Tibial nerve (tissue), 4 donors: ENCODE data around the gene TNFRSF6B. TPM values are rescaled to one million over a fixed set of nuclear protein-coding genes. Genes with fewer than 3 reads are reported as not detected.
"Not testable (repeated sequence)": the region's sequence is repeated elsewhere in the genome, so short reads cannot be mapped to it uniquely, and the experiment has no call there.

Source experiments
- DNase-seq, 2 donors: peaks; one replicate each; pipeline ENCODE4 v3.0.0-alpha.2; 2019; ENCODE audit warnings: low spot score in 2 of 2
- H3K27ac ChIP-seq, 4 donors: fragments of 200-600 bp; sonication (generic) in 3 of 4; one replicate each; pipeline ENCODE4 v1.5.1; 2017 to 2019; ENCODE audit warnings: mild to moderate bottlenecking in 1 of 4
- H3K27me3 ChIP-seq, 2 donors: fragments of 200-600 bp; sonication (generic) in 1 of 2; one replicate each; pipeline versions ENCODE4 v1.5.1 to v1.6.0; 2017 to 2019
- H3K36me3 ChIP-seq, 3 donors: fragments of 200-600 bp; sonication (generic); one replicate each; pipeline ENCODE4 v1.5.1; 2018 to 2019
- H3K4me1 ChIP-seq, 4 donors: fragments of 200-600 bp; sonication (generic) in 3 of 4; one replicate each; pipeline ENCODE4 v1.5.1; 2017 to 2019
- H3K4me3 ChIP-seq, 4 donors: fragments of 200-600 bp; sonication (generic) in 3 of 4; one replicate each; pipeline ENCODE4 v1.5.1; 2017 to 2019; ENCODE audit warnings: mild to moderate bottlenecking in 1 of 4, moderate library complexity in 1 of 4
- H3K9me3 ChIP-seq, 4 donors: fragments of 200-600 bp; sonication (generic) in 3 of 4; one replicate each; pipeline ENCODE4 v1.5.1; 2017 to 2019
- EP300 ChIP-seq, 2 donors: sonication (generic); formaldehyde crosslinking; IDR thresholded peaks; one replicate each; pipeline ENCODE4 v1.6.1; 2017; ENCODE audit warnings: antibody characterized with exemption in 2 of 2, mild to moderate bottlenecking in 1 of 2
- POLR2A ChIP-seq, 2 donors: fragments of 450-650 bp; IDR thresholded peaks; one replicate each; pipeline ENCODE4 v1.6.1; 2017; ENCODE audit warnings: antibody characterized with exemption in 2 of 2, mild to moderate bottlenecking in 2 of 2, moderate library complexity in 2 of 2
- WGBS, 2 donors: methylation state at CpG; one replicate each; pipeline ENCODE4 v1.1.5; 2018; 5-methylcytosine and 5-hydroxymethylcytosine counted together
- total RNA-seq, 4 donors: library from RNA; depleted of rRNA; stranded (reverse); fragments of >200 nt; gene quantifications; one replicate each; pipeline ENCODE4 v1.1.0, GENCODE V29; 2016
- TF ChIP-seq, protein P1 (sequence below), 5 experiments: fragments of 200-600 bp in 3 of 5; fragments of 450-650 bp in 2 of 5; sonication (generic) in 3 of 5; IDR thresholded peaks; one replicate each; pipeline ENCODE4 v1.5.1; 2016 to 2019; ENCODE audit warnings: antibody characterized with exemption in 5 of 5, mild to moderate bottlenecking in 3 of 5, moderate library complexity in 2 of 5

TNFRSF6B gene
- total RNA-seq, 4 donors from 2014 or later, result 8.0 to 61.2 (median 35.9) TPM

DNA sequence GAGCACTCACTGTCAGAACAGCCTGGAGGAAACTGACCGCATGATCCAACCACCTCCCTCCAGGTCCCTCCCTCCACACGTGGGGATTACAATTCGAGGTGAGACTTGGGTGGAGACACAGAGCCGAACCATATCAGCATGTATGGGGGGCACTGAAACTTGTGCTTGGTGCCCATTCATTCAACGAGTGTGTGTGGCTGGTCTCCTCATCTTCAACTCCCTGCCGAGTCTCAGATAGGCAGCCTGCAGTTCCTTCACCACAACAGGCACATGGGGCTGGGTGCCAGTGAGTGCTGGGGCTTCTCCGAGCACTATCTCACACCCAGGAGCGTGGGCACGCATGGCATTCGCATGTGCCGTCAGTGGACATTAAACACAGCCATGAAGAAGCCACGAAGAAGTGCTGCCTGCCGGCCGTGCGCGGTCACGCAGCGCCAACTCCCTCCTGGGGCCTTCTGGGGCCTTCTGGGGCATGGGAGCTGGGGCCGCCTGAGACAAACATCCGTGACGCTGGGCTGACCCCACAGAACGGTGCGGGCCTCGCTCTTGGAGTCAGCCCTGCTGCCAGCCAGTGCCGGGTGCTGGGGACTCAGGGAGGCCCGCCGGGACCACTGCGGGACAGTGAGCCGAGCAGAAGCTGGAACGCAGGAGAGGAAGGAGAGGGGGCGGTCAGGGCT is 39.1 kb upstream of the TNFRSF6B start:
- Histone ChIP-seq H3K27ac (peak overlapping the region; percentile 67 to 91 (median 86)), H3K27me3 (no peaks in the 10 kb centered on the region), H3K4me3 (peak overlapping the region; percentile 56 to 75 (median 66)), H3K36me3 (peaks cover 0 to 19% (median under 1%) of the 10 kb centered on the region in 3 donors), H3K4me1 (peaks cover 0 to 45% (median 22%) of the 10 kb centered on the region in 4 donors), H3K9me3 (no peaks in the 10 kb centered on the region)
- TF ChIP-seq EP300 (IDR thresholded peaks at IDR 0.05), result no peak
- no peak for TF ChIP-seq POLR2A (IDR thresholded peaks at IDR 0.05)
- TF ChIP-seq, protein P1, sequence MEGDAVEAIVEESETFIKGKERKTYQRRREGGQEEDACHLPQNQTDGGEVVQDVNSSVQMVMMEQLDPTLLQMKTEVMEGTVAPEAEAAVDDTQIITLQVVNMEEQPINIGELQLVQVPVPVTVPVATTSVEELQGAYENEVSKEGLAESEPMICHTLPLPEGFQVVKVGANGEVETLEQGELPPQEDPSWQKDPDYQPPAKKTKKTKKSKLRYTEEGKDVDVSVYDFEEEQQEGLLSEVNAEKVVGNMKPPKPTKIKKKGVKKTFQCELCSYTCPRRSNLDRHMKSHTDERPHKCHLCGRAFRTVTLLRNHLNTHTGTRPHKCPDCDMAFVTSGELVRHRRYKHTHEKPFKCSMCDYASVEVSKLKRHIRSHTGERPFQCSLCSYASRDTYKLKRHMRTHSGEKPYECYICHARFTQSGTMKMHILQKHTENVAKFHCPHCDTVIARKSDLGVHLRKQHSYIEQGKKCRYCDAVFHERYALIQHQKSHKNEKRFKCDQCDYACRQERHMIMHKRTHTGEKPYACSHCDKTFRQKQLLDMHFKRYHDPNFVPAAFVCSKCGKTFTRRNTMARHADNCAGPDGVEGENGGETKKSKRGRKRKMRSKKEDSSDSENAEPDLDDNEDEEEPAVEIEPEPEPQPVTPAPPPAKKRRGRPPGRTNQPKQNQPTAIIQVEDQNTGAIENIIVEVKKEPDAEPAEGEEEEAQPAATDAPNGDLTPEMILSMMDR (IDR thresholded peaks at IDR 0.05), result no peak
- WGBS, 2 donors, result 42 to 56% methylated on average over 17 to 19 of the region's 31 CpGs
- DNase-seq, result no peak

DNA sequence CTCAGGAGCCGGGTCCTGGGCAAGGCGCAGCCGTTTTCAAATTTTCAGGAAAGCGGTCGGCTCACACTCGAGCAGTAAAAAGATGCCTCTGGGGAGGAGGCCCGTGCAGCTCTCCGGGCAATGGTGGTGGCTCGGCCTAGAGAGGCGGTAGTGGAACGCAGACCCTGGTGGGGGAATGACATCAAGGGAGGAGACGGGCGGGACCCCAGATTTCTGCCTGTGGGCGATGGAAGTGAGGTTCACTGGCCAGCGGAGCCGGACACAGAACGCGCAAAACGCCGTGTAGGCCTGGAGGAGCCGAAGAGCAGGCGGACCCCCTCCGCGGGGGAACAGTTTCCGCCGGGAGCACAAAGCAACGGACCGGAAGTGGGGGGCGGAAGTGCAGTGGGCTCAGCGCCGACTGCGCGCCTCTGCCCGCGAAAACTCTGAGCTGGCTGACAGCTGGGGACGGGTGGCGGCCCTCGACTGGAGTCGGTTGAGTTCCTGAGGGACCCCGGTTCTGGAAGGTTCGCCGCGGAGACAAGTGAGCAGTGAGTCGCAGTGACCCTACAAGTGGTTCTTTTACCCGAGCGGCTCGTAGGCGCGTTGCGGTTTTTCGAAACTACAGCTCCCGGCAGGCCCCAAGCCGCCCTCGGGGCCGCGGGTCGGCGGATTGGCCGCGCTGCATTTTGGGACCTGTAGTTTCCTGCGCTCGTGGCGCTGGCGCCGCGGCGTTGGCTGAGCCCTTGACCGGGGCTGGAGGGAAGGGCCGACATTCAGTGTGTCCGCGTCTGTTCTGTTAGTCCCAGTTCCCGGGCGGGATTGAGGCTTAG is 38.3 kb upstream of the TNFRSF6B start, which contains the start of gene RTEL1:
TSS of gene RTEL1 (plus strand) at position 376 of the 812 bp plus-strand sequence. CDS start 1,091 bp downstream, outside the sequence.
- Histone ChIP-seq H3K36me3 (peaks cover 0 to 26% (median 4%) of the 10 kb centered on the region in 3 donors), H3K27ac (peak within 1 kb of the TSS; percentile 67 to 91 (median 86)), H3K9me3 (no peaks in the 10 kb centered on the region), H3K4me1 (peaks cover 0 to 40% (median 18%) of the 10 kb centered on the region in 4 donors), H3K4me3 (peak within 1 kb of the TSS; percentile 56 to 75 (median 66)), H3K27me3 (no peaks in the 10 kb centered on the region)
- peak; percentile 80 to 82 for DNase-seq
- 2 to 4% methylated on average over 52 to 54 of the region's 73 CpGs for WGBS, 2 donors
- TF ChIP-seq EP300 (IDR thresholded peaks at IDR 0.05) (peak; percentile 56 to 90), POLR2A (IDR thresholded peaks at IDR 0.05) (no peak)
- TF ChIP-seq, protein P1 (IDR thresholded peaks at IDR 0.05), result peak in 1 of 5 experiments; percentile 64

DNA sequence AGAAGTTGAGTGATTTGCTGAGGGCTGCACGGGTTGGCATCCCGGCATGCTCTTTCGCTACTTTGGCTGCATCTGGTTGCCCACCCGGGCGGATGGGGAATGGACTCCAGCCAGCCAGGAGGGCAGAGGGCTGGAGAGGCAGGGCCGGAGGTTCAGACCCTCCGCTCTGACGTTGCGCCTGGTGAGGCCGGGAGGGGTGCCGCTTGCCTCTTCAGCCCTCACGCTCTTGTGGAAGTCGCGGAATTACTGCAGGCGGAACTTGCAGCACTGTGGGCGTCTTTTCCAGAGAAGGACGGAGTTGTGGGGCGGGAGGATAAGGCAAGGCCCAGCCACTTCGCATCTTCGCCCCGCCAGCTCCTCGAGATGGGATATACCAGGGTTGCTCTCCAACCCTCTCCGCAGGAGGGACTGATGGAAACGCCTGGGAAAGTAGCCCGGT is 37.7 kb upstream of the TNFRSF6B start:
- peaks cover 0 to 32% (median 4%) of the 10 kb centered on the region in 3 donors for H3K36me3 ChIP-seq
- H3K27me3 ChIP-seq, result no peaks in the 10 kb centered on the region
- H3K9me3 ChIP-seq, result no peaks in the 10 kb centered on the region
- peaks cover 0 to 36% (median 17%) of the 10 kb centered on the region in 4 donors for H3K4me1 ChIP-seq
- H3K27ac ChIP-seq, result peak overlapping the region in 3 of 4 donors; percentile 82 to 91 (median 91)
- TF ChIP-seq, protein P1 (IDR thresholded peaks at IDR 0.05), result no peak
- TF ChIP-seq POLR2A (IDR thresholded peaks at IDR 0.05), result no peak
- TF ChIP-seq EP300 (IDR thresholded peaks at IDR 0.05), result no peak
- WGBS, 2 donors, result 0 to 2% methylated on average over 24 to 25 of the region's 25 CpGs
- H3K4me3 ChIP-seq, result peak overlapping the region; percentile 56 to 75 (median 66)
- no peak for DNase-seq

DNA sequence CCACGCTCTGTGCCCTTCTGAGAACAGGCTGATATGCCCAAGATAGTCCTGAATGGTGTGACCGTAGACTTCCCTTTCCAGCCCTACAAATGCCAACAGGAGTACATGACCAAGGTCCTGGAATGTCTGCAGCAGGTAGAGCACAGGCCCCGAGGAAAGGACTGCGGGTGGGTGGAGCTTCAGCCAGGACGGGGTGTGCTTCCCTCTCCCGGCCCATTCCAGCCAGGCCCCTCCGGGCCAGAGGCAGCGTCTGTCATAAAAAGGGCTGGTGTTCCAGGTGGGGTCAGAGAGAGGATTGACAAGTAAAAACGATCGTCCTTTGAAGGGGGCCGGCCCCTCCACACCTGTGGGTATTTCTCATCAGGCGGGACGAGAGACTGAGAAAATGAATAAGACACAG is 37.1 kb upstream of the TNFRSF6B start:
- H3K4me1 ChIP-seq, result peaks cover 0 to 30% (median 16%) of the 10 kb centered on the region in 4 donors
- no peak for TF ChIP-seq POLR2A (IDR thresholded peaks at IDR 0.05)
- TF ChIP-seq, protein P1 (IDR thresholded peaks at IDR 0.05), result no peak
- no peak for TF ChIP-seq EP300 (IDR thresholded peaks at IDR 0.05)
- H3K4me3 ChIP-seq, result peak overlapping the region; percentile 56 to 75 (median 66)
- no peak for DNase-seq
- WGBS, 2 donors, result 59 to 61% methylated on average over 11 to 13 of the region's 13 CpGs
- H3K27me3 ChIP-seq, result no peaks in the 10 kb centered on the region
- peaks cover 0 to 39% (median 4%) of the 10 kb centered on the region in 3 donors for H3K36me3 ChIP-seq
- H3K27ac ChIP-seq, result peak overlapping the region in 3 of 4 donors; percentile 82 to 91 (median 91)
- no peaks in the 10 kb centered on the region for H3K9me3 ChIP-seq

DNA sequence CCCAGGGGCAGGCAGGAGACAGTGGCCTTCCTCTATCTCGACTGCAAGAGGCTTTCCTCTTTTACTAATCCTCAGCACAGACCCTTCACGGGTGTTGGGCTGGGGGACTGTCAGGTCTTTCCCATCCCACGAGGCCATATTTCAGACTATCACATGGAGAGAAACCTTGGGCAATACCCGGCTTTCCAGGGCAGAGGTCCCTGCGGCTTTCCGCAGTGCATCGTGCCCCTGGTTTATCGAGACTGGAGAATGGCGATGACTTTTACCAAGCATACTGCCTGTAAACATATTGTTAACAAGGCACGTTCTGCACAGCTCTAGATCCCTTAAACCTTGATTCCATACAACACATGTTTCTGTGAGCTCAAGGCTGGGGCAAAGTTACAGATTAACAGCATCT is 36.3 kb upstream of the TNFRSF6B start:
- H3K4me3 ChIP-seq, H3K27me3 ChIP-seq, H3K27ac ChIP-seq, H3K9me3 ChIP-seq, DNase-seq: not testable (repeated sequence)
- WGBS, 2 donors, result 87 to 90% methylated on average over 10 of the region's 10 CpGs
- Histone ChIP-seq H3K4me1 (peaks cover 0 to 30% (median 16%) of the 10 kb centered on the region in 4 donors), H3K36me3 (peaks cover 0 to 45% (median 4%) of the 10 kb centered on the region in 3 donors)
